C4-2B (cell line): Measurements from ENCODE around the gene MFN2.

Experiments used
- ZFX ChIP-seq: fragments of 450-650 bp; IDR thresholded peaks from 2 replicates; pipeline ENCODE4 v1.6.1; 2017
- TF ChIP-seq, protein P1 (sequence below): fragments of 450-650 bp; conservative IDR thresholded peaks from 2 replicates; pipeline ENCODE4 v1.5.1; 2017; ENCODE audit warnings: mild to moderate bottlenecking

DNA sequence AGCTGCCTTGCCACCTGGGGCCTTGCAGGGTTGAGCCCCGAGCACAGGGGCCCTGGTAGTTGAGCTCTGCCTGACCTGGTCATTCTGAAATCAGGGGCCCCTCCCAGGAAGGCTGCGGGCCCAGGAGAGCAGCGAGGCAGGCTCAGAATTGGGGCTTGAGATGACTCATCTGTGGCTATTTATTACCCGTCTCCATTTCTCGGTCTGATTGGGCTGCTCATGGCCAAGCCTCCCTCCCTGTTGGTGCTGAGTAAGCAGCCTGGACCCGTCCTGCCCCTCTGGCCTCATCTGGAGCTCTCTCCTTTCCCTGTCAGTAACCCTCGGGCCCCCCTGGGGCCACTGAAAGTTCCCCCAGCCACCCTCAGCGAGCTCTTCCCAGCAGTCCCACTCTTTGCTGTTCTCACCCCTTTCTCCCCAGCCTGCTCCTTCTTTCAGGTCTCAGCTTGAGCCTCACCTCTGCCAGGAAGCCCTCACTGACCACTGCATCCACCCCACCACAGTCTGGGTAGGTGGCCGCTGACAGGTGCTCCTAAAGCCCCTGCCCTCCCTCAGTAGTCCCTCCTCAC is 71.8 kb downstream of the MFN2 start:
- TF ChIP-seq, protein P1, sequence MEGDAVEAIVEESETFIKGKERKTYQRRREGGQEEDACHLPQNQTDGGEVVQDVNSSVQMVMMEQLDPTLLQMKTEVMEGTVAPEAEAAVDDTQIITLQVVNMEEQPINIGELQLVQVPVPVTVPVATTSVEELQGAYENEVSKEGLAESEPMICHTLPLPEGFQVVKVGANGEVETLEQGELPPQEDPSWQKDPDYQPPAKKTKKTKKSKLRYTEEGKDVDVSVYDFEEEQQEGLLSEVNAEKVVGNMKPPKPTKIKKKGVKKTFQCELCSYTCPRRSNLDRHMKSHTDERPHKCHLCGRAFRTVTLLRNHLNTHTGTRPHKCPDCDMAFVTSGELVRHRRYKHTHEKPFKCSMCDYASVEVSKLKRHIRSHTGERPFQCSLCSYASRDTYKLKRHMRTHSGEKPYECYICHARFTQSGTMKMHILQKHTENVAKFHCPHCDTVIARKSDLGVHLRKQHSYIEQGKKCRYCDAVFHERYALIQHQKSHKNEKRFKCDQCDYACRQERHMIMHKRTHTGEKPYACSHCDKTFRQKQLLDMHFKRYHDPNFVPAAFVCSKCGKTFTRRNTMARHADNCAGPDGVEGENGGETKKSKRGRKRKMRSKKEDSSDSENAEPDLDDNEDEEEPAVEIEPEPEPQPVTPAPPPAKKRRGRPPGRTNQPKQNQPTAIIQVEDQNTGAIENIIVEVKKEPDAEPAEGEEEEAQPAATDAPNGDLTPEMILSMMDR = no peak
- TF ChIP-seq ZFX = no peak
